ENCODE results near the gene DTNBP1.

Gene DTNBP1

GRCh38 chr6:15526212-15526701 lies 136.6 kb downstream of the DTNBP1 start:
- DNase-seq: no peak

GRCh38 chr6:15524861-15525401 lies 137.9 kb downstream of the DTNBP1 start:
- no peak for DNase-seq

GRCh38 chr6:15523679-15524630 lies 138.9 kb downstream of the DTNBP1 start:
- no peak for DNase-seq

GRCh38 chr6:15522856-15523529 lies 139.8 kb downstream of the DTNBP1 start:
- DNase-seq: no peak

- DNase-seq: no peak
These were observed 140.4 kb downstream of the DTNBP1 start for GRCh38 chr6:15522427-15522826.

- DNase-seq: no peak
These were observed 140.8 kb downstream of the DTNBP1 start for GRCh38 chr6:15522026-15522425.

GRCh38 chr6:15521582-15521981 lies 141.2 kb downstream of the DTNBP1 start:
- no peak for DNase-seq

GRCh38 chr6:15520626-15521203 lies 142.1 kb downstream of the DTNBP1 start:
- no peak for DNase-seq

- no peak for DNase-seq
These were observed 143.1 kb downstream of the DTNBP1 start for GRCh38 chr6:15519681-15520080.

GRCh38 chr6:15518878-15519277 lies 143.9 kb downstream of the DTNBP1 start:
- no peak for DNase-seq

GRCh38 chr6:15518057-15518456 lies 144.8 kb downstream of the DTNBP1 start:
- no peak for DNase-seq

GRCh38 chr6:15517600-15517999 lies 145.2 kb downstream of the DTNBP1 start:
- DNase-seq: no peak

GRCh38 chr6:15516923-15517560 lies 145.8 kb downstream of the DTNBP1 start:
- DNase-seq: no peak

- DNase-seq: no peak
These were observed 146.4 kb downstream of the DTNBP1 start for GRCh38 chr6:15516378-15516777.

- no peak for DNase-seq
These were observed 147.0 kb downstream of the DTNBP1 start for GRCh38 chr6:15515660-15516375.

- DNase-seq: no peak
These were observed 147.6 kb downstream of the DTNBP1 start for GRCh38 chr6:15515226-15515625.

GRCh38 chr6:15513801-15514711 lies 148.8 kb downstream of the DTNBP1 start:
- no peak for DNase-seq

- DNase-seq: no peak
These were observed 149.6 kb downstream of the DTNBP1 start for GRCh38 chr6:15513131-15513771.

GRCh38 chr6:15512721-15513120 lies 150.1 kb downstream of the DTNBP1 start:
- DNase-seq: no peak

GRCh38 chr6:15512126-15512525 lies 150.7 kb downstream of the DTNBP1 start:
- no peak for DNase-seq
